GM12878 (cell line): ENCODE data around the gene RASD1. TPM values are rescaled to one million over a fixed set of nuclear protein-coding genes. Genes with fewer than 3 reads are reported as not detected.

ENCODE experiments used
- ATAC-seq: fragments of 200-7000 bp; cut with Tn5 transposase; 3 replicates; pipeline ENCODE4 v1.9.1; 2020; ENCODE audit warnings: mild to moderate bottlenecking, moderate library complexity
- BruUV-seq: library from RNA; stranded (reverse); fragments of 400-500 nt; replicated peaks from 2 replicates; lab custom pipeline; 2021; lab: Mats Ljungman, UMichigan
- CTCF ChIA-PET: fragments of 300-600 bp; sonication (Branson Sonifier 250); formaldehyde crosslinking; extraction: SDS; loops from one replicate; lab custom pipeline; 2021; ENCODE audit warnings: inconsistent platforms; lab: Yijun Ruan, JAX
- POLR2A ChIA-PET: fragments of 350-600 bp; formaldehyde crosslinking; extraction: SDS; loops from one replicate; lab custom pipeline; 2021; ENCODE audit warnings: inconsistent platforms; lab: Charles Lee
- RAD21 ChIA-PET: fragments of 300-600 bp; sonication (Branson Sonifier 250); formaldehyde crosslinking; loops from one replicate; lab custom pipeline; 2023; ENCODE audit warnings: antibody characterized with exemption; ENCODE audit not compliant: unreplicated experiment; lab: Charles Lee
- SMC1A ChIA-PET: fragments of 300-600 bp; sonication (Branson Sonifier 250); formaldehyde crosslinking; loops from one replicate; lab custom pipeline; 2023; ENCODE audit not compliant: unreplicated experiment, uncharacterized antibody; lab: Charles Lee
- DNase-seq: peaks from one replicate; pipeline ENCODE4 v3.0.0-alpha.2; 2011; ENCODE audit warnings: low read depth, low spot score
- FAIRE-seq: peaks from 3 replicates; lab custom pipeline; 2011; peaks lifted over from hg19 to GRCh38; lab: Jason Lieb, UNC
- H2AFZ ChIP-seq: 2 replicates; pipeline ENCODE4 v1.6.0; 2011; ENCODE audit warnings: low read depth, low read length, control low read depth; ENCODE audit not compliant: control insufficient read depth
- H3K27ac ChIP-seq: 2 replicates; pipeline ENCODE4 v1.5.1; 2011; ENCODE audit warnings: control low read depth; ENCODE audit not compliant: control insufficient read depth, insufficient read depth
- H3K27me3 ChIP-seq, 2 experiments: replicated peaks in 1 of 2; 2 replicates each; pipeline versions ENCODE4 v1.6.0 to v1.6.1; 2011; ENCODE audit warnings: low read length in 1 of 2; ENCODE audit not compliant: control insufficient read depth in 2 of 2, insufficient read depth in 2 of 2
- H3K36me3 ChIP-seq, 2 experiments: 2 replicates each; pipeline ENCODE4 v1.5.1; 2011; ENCODE audit warnings: low read length in 1 of 2; ENCODE audit not compliant: control insufficient read depth in 2 of 2, insufficient read depth in 2 of 2
- H3K4me1 ChIP-seq: 2 replicates; pipeline ENCODE4 v1.6.1; 2011; ENCODE audit warnings: mild to moderate bottlenecking, low read length, moderate library complexity, mixed read lengths; ENCODE audit not compliant: control insufficient read depth, insufficient read depth
- H3K4me2 ChIP-seq: 2 replicates; pipeline ENCODE4 v1.6.0; 2011; ENCODE audit warnings: control low read depth; ENCODE audit not compliant: control insufficient read depth, insufficient read depth
- H3K4me3 ChIP-seq: fragments of 200-600 bp; sonication (generic); 2 replicates; pipeline ENCODE4 v1.5.1; 2016
- H3K79me2 ChIP-seq: 2 replicates; pipeline ENCODE4 v1.6.0; 2011; ENCODE audit warnings: low read length; ENCODE audit not compliant: control insufficient read depth, insufficient read depth
- H3K9ac ChIP-seq: 2 replicates; pipeline ENCODE4 v1.8.0; 2011; ENCODE audit warnings: low read length, control low read depth, mixed read lengths; ENCODE audit not compliant: control insufficient read depth, insufficient read depth
- H3K9me3 ChIP-seq: replicated peaks from 3 replicates; pipeline ENCODE4 v1.5.1; 2011; ENCODE audit warnings: mild to moderate bottlenecking, low read length; ENCODE audit not compliant: control insufficient read depth, insufficient read depth
- H4K20me1 ChIP-seq: 2 replicates; pipeline ENCODE4 v1.6.0; 2011; ENCODE audit not compliant: control insufficient read depth, insufficient read depth
- CHD4 ChIP-seq: fragments of 200-600 bp; sonication (generic); IDR thresholded peaks from 2 replicates; pipeline ENCODE4 v1.6.1; 2016; ENCODE audit warnings: mild to moderate bottlenecking
- IRF3 ChIP-seq: fragments of 450-650 bp; IDR thresholded peaks from 2 replicates; pipeline ENCODE4 v1.6.1; 2014; ENCODE audit warnings: mild to moderate bottlenecking
- MXI1 ChIP-seq: fragments of 150-350 bp; IDR thresholded peaks from 2 replicates; pipeline ENCODE4 v1.6.1; 2011; ENCODE audit warnings: low read depth, mild to moderate bottlenecking, inconsistent platforms, low read length, improper control_type of control experiment
- NFXL1 ChIP-seq: fragments of 450-650 bp; IDR thresholded peaks from 2 replicates; pipeline ENCODE4 v1.6.1; 2017; ENCODE audit warnings: antibody characterized with exemption, mild to moderate bottlenecking, borderline replicate concordance
- SMARCA5 ChIP-seq: fragments of 450-650 bp; IDR thresholded peaks from 2 replicates; pipeline ENCODE4 v1.6.1; 2017; ENCODE audit warnings: mild to moderate bottlenecking
- SPI1 ChIP-seq: IDR thresholded peaks from 2 replicates; pipeline ENCODE4 v1.6.1; 2011; ENCODE audit warnings: low read depth, mild to moderate bottlenecking, low read length, moderate library complexity, borderline replicate concordance; ENCODE audit not compliant: insufficient read depth
- TCF12 ChIP-seq: IDR thresholded peaks from 2 replicates; pipeline ENCODE4 v1.6.1; 2011; ENCODE audit warnings: low read depth, mild to moderate bottlenecking, low read length
- TCF7 ChIP-seq: IDR thresholded peaks from 2 replicates; pipeline ENCODE4 v1.6.1; 2014; ENCODE audit warnings: antibody characterized with exemption, borderline replicate concordance
- ZNF622 ChIP-seq: fragments of 450-650 bp; IDR thresholded peaks from 2 replicates; pipeline ENCODE4 v1.6.1; 2017; ENCODE audit warnings: mild to moderate bottlenecking, inconsistent platforms
- ZZZ3 ChIP-seq: IDR thresholded peaks from 2 replicates; pipeline ENCODE4 v1.6.1; 2011; ENCODE audit warnings: low read depth; ENCODE audit not compliant: control insufficient read depth, insufficient read length
- WGBS: methylation state at CpG from one replicate; pipeline ENCODE4 v1.1.6; 2016; ENCODE audit warnings: low lambda C conversion rate; ENCODE audit not compliant: insufficient replicate concordance, insufficient coverage; ENCODE audit errors: missing lambda C conversion rate; 5-methylcytosine and 5-hydroxymethylcytosine counted together
- in situ Hi-C: fragments of 300-500 bp; cut with MboI; formaldehyde crosslinking; loops from 9 replicates; pipeline ENCODE4 v1.14.3; 2018; ENCODE audit warnings: mixed read lengths
- intact Hi-C: fragments of 100-400 bp; cut with micrococcal nuclease; formaldehyde crosslinking; loops from one replicate; pipeline ENCODE4 v1.14.2; 2022; ENCODE audit not compliant: unreplicated experiment
- polyA plus RNA-seq, 11 experiments: library from polyadenylated mRNA; depleted of rRNA in 4 of 11; unstranded in 6 of 11; stranded (reverse) in 5 of 11; fragments of >200 nt; fragmentation: Nextera tagmentation in 4 of 11; fragmentation: Illumina TruSeq in 1 of 11; extraction: Ambion mirVana in 4 of 11; extraction: Trizol in 1 of 11; gene quantifications; 1 replicate in 1 of 11; 2 replicates in 10 of 11; pipeline versions ENCODE4 v1.2.1 to v1.2.3, GENCODE V29; 2011 to 2016; ENCODE audit warnings: inconsistent platforms in 2 of 11, missing spikeins in 2 of 11, low read depth in 1 of 11
- total RNA-seq, 4 experiments: library from RNA; depleted of rRNA in 3 of 4; stranded (reverse); fragments of >200 nt in 3 of 4; fragmentation: Illumina TruSeq in 1 of 4; extraction: Trizol in 1 of 4; gene quantifications; 2 replicates each; pipeline versions ENCODE4 v1.2.1 to v1.2.3, GENCODE V29; 2013 to 2021

The RASD1 gene
- total and polyA plus RNA-seq, 10 of the 15 experiments (the other 5 are each of a cell fraction or from before 2014, with no cell fraction given), result 0.14 to 0.33 TPM; not detected in 8

DNA sequence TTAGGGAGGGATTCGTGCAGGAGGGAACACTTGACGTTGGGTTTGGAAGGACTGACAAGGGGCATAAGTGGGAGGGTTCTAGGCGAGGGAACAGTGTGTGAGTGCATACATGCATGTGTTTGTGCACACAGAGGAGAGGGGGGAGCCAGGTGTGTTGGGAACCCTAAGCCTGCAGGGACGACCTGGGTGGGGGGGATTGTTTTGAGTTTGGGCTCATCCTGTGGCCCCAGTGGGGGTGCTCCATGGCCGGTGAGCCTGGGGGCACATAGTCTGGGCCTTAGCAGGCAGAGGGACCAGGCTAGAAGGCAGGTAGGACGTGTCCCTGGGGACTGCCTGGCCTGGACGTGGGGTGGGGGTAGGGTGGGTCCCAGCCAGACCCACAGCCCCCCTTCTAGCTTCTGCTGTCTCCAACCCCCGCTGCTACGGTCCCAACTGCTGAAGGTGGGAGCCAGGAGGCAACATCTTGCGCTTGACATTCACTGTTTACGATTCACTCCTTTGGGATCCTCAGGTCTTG lies 11.9 kb upstream of the RASD1 start:
- BruUV-seq, result no TSS peak
- Histone ChIP-seq H3K79me2 (no peaks in the 10 kb centered on the region), H3K36me3 (no peaks in the 10 kb centered on the region), H3K27me3 (no peaks in the 10 kb centered on the region), H3K4me3 (no peak overlapping the region), H3K4me1 (no peaks in the 10 kb centered on the region)
- ChIA-PET CTCF (no interaction called here), SMC1A (no interaction called here)
- FAIRE-seq, result no peak
- no peak for DNase-seq
- no peak for ATAC-seq
- TF ChIP-seq SPI1, result no peak
- TF ChIP-seq MXI1, result no peak
- TF ChIP-seq, all 136 proteins: peak for 0
- intact Hi-C loops (no loop called here), in situ Hi-C loops (no loop called here)
- no peak overlapping the region for H3K4me2 ChIP-seq
- ChIA-PET RAD21 (no interaction called here), POLR2A (interaction anchor here (0.7 kb wide), 1 partner anchor 52 kb away, joined by 3 read pairs; no protein-coding TSS in a partner anchor)
- H2AFZ ChIP-seq, result no peak overlapping the region
- WGBS, result 54% methylated on average over 11 of the region's 11 CpGs
- no peaks in the 10 kb centered on the region for H3K9me3 ChIP-seq
- no peak overlapping the region for H3K27ac ChIP-seq
- no peaks in the 10 kb centered on the region for H4K20me1 ChIP-seq
- H3K9ac ChIP-seq, result no peak overlapping the region

DNA sequence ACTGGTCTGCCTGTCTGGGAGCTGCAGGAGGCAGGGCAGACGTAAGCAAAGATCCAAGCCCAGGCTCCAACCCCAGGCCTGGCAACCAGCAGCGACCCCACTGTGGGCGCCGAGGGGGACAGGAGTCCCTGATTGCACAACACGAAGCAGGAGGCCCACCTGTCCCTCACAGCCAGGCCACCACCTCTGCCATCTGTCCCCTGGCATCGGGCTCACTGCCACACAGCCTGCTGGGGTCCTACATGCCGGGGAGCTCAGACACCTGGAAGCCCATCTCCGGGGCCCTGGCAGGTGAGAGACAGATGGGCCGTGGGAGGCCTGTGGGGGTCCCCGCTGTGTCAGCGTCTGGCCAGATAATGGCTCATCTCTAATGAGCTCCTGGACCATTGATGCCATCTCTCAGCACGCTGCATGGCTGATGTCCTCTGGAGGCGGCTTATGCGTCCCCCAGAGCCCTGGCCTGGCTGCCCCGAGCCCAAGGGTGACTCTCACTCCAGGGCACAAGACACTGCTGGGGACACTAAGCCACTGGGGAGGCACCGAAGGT lies 11.3 kb upstream of the RASD1 start:
- H3K36me3 ChIP-seq, result no peaks in the 10 kb centered on the region
- POLR2A ChIA-PET, result no interaction called here
- no peaks in the 10 kb centered on the region for H3K4me1 ChIP-seq
- DNase-seq (no peak), ATAC-seq (no peak), FAIRE-seq (no peak)
- WGBS, result 38% methylated on average over 16 of the region's 16 CpGs
- H3K79me2 ChIP-seq, result no peaks in the 10 kb centered on the region
- H3K27ac ChIP-seq, result no peak overlapping the region
- intact Hi-C loops (no loop called here), in situ Hi-C loops (no loop called here)
- H2AFZ ChIP-seq, result no peak overlapping the region
- H4K20me1 ChIP-seq, result no peaks in the 10 kb centered on the region
- no peak overlapping the region for H3K4me2 ChIP-seq
- no peak overlapping the region for H3K9ac ChIP-seq
- no TSS peak for BruUV-seq
- RAD21 ChIA-PET, result no interaction called here
- H3K4me3 ChIP-seq, result no peak overlapping the region
- CTCF ChIA-PET, result interaction anchor here (1.2 kb wide), 1 partner anchor 12 kb away, joined by 4 read pairs; no protein-coding TSS in a partner anchor
- H3K27me3 ChIP-seq, result no peaks in the 10 kb centered on the region
- no peaks in the 10 kb centered on the region for H3K9me3 ChIP-seq
- SMC1A ChIA-PET, result no interaction called here
- TF ChIP-seq ZNF622, result no peak
- no peak for TF ChIP-seq CHD4
- TF ChIP-seq SMARCA5, result no peak
- TF ChIP-seq TCF7, result no peak
- no peak for TF ChIP-seq ZZZ3
- TF ChIP-seq TCF12, result no peak
- TF ChIP-seq IRF3, result no peak
- no peak for TF ChIP-seq NFXL1
